ENCODE data around the gene PRELID3B. TPM values are rescaled to one million over a fixed set of nuclear protein-coding genes. Genes with fewer than 3 reads are reported as not detected.

PRELID3B gene
- total RNA-seq, 1 experiment from 2014 or later = 52.6 TPM

- no CpG with 5 or more reads among the region's 3 CpGs for WGBS (ENCODE audit: extremely low coverage, insufficient read length, low lambda C conversion rate)
- H4K8ac ChIP-seq (replicated peaks; ENCODE audit: insufficient read length, low read depth, low read length) = no peak overlapping the region
- peaks cover 11 to 14% of the 10 kb centered on the region in 2 experiments for H3K4me1 Mint-ChIP-seq
Observed at GRCh38 chr20:59000326-59000725, 42.3 kb downstream of the PRELID3B start.

More at GRCh38 chr20:59000326-59000725, 42.3 kb downstream of the PRELID3B start:
- Histone ChIP-seq H2BK20ac (ENCODE audit: low read depth, low read length, poor library complexity, severe bottlenecking) (no peak overlapping the region), H3K27me3 (ENCODE audit: insufficient read depth, low read length) (no peaks in the 10 kb centered on the region), H3K9me3 (ENCODE audit: control insufficient read depth, low read depth, low read length) (no peaks in the 10 kb centered on the region), H3K4me1 (ENCODE audit: insufficient read depth, low read length) (no peaks in the 10 kb centered on the region), H3K9ac (ENCODE audit: extremely low read depth, insufficient read length, low read length) (no peak overlapping the region), H4K20me1 (ENCODE audit: control insufficient read depth, insufficient read depth, insufficient read length) (no peaks in the 10 kb centered on the region), H3K23me2 (ENCODE audit: insufficient read length, low read depth, low read length, poor library complexity, severe bottlenecking) (no peaks in the 10 kb centered on the region), H3K18ac (ENCODE audit: insufficient read length, low read depth, low read length) (no peak overlapping the region), H3K79me2 (ENCODE audit: insufficient read depth, low read length) (no peaks in the 10 kb centered on the region), H2BK12ac (ENCODE audit: insufficient read length, low read depth, low read length) (no peak overlapping the region), H3K23ac (ENCODE audit: insufficient read length, low read depth, low read length) (no peak overlapping the region), H2AFZ (ENCODE audit: low read length) (no peak overlapping the region), H2BK5ac (ENCODE audit: insufficient read length, low read length) (no peak overlapping the region), H3K79me1 (ENCODE audit: insufficient read depth, low read depth, low read length, poor library complexity, severe bottlenecking) (no peaks in the 10 kb centered on the region), H2AK5ac (ENCODE audit: insufficient read length, low read length) (no peak overlapping the region), H2BK120ac (ENCODE audit: low read depth, low read length, poor library complexity, severe bottlenecking) (no peak overlapping the region), H4K5ac (ENCODE audit: insufficient read length, low read depth, low read length) (no peak overlapping the region), H3K4me2 (ENCODE audit: insufficient read depth, insufficient read length, low read length) (no peak overlapping the region), H4K91ac (ENCODE audit: insufficient read length, low read depth, low read length) (no peak overlapping the region), H3K14ac (ENCODE audit: insufficient read depth, low read length) (no peak overlapping the region), H2BK15ac (ENCODE audit: low read depth, low read length) (no peak overlapping the region), H3K56ac (ENCODE audit: insufficient read length, low read depth, low read length) (no peak overlapping the region), H3K4ac (ENCODE audit: low read depth, low read length) (no peak overlapping the region), H3K27ac (ENCODE audit: insufficient read length, low read depth, low read length) (no peak overlapping the region), H3T11ph (ENCODE audit: low read length) (no peak overlapping the region)
- H3K4me3 Mint-ChIP-seq = no peak overlapping the region
- H3K27me3 Mint-ChIP-seq (ENCODE audit: low read depth) = peaks cover 1% of the 10 kb centered on the region
- DNase-seq = no peak
- H3K36me3 Mint-ChIP-seq (ENCODE audit: insufficient read depth in 1 of 3, low read depth in 3 of 3) = peaks cover 2 to 47% (median 43%) of the 10 kb centered on the region in 3 experiments; a peak in 5 of 7 replicates
- H3K9me3 Mint-ChIP-seq = no peaks in the 10 kb centered on the region
- H3K27ac Mint-ChIP-seq = no peak overlapping the region; a peak in 1 of 7 replicates
- TF ChIP-seq, protein P1, sequence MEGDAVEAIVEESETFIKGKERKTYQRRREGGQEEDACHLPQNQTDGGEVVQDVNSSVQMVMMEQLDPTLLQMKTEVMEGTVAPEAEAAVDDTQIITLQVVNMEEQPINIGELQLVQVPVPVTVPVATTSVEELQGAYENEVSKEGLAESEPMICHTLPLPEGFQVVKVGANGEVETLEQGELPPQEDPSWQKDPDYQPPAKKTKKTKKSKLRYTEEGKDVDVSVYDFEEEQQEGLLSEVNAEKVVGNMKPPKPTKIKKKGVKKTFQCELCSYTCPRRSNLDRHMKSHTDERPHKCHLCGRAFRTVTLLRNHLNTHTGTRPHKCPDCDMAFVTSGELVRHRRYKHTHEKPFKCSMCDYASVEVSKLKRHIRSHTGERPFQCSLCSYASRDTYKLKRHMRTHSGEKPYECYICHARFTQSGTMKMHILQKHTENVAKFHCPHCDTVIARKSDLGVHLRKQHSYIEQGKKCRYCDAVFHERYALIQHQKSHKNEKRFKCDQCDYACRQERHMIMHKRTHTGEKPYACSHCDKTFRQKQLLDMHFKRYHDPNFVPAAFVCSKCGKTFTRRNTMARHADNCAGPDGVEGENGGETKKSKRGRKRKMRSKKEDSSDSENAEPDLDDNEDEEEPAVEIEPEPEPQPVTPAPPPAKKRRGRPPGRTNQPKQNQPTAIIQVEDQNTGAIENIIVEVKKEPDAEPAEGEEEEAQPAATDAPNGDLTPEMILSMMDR (conservative IDR thresholded peaks at IDR 0.05) = no peak
